ENCODE data around the gene ABCF3.

- TF ChIP-seq JUN (CRISPR knock-in tag; IDR thresholded peaks at IDR 0.05): no peak
- TF ChIP-seq FOXK1 (CRISPR knock-in tag; IDR thresholded peaks at IDR 0.05): no peak
- TF ChIP-seq RELA (CRISPR knock-in tag; IDR thresholded peaks at IDR 0.05; ENCODE audit: borderline replicate concordance): no peak
- no peak for TF ChIP-seq CTCF (IDR thresholded peaks at IDR 0.05)
- TF ChIP-seq USF1 (CRISPR knock-in tag; IDR thresholded peaks at IDR 0.05): no peak
- TF ChIP-seq, protein P1, sequence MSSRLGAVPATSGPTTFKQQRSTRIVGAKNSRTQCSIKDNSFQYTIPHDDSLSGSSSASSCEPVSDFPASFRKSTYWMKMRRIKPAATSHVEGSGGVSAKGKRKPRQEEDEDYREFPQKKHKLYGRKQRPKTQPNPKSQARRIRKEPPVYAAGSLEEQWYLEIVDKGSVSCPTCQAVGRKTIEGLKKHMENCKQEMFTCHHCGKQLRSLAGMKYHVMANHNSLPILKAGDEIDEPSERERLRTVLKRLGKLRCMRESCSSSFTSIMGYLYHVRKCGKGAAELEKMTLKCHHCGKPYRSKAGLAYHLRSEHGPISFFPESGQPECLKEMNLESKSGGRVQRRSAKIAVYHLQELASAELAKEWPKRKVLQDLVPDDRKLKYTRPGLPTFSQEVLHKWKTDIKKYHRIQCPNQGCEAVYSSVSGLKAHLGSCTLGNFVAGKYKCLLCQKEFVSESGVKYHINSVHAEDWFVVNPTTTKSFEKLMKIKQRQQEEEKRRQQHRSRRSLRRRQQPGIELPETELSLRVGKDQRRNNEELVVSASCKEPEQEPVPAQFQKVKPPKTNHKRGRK (CRISPR knock-in tag; IDR thresholded peaks at IDR 0.05; ENCODE audit: borderline replicate concordance): no peak
- no peak for TF ChIP-seq NFATC4 (CRISPR knock-in tag; IDR thresholded peaks at IDR 0.05)
- no peak for TF ChIP-seq SP1 (CRISPR knock-in tag; conservative IDR thresholded peaks at IDR 0.05)
- TF ChIP-seq ETV6 (CRISPR knock-in tag; IDR thresholded peaks at IDR 0.05): no peak
- TF ChIP-seq, protein P2, sequence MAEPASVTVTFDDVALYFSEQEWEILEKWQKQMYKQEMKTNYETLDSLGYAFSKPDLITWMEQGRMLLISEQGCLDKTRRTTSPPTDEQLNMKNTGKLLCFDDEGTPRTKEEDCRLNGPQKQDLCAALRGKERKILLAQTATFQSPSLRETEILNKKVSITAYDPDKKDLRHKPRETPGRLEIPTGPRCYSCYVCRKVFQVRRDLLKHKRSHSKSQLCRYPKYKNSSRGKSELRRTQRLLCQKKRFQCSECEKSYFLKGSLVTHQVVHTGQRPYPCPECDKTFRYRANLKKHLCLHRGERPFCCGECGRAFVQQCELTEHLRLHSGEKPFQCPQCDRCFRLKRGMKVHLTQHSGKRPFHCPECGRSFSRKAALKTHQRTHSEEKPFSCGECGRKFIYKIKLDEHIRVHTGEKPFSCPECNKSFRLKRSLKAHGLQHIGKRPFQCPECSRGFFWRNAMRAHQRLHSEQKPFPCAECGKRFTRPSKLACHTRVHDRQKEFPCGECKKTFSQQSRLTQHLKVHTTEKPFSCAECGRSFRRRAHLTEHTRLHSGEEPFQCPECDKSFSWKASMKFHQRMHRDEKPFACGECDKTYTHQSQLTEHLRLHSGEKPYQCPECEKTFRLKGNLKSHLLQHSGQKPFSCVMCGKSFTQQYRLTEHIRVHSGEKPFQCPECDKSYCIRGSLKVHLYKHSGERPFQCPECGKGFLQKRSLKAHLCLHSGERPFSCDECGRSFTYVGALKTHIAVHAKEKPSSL (CRISPR knock-in tag; conservative IDR thresholded peaks at IDR 0.05): no peak
- no peak for TF ChIP-seq NFYB (CRISPR knock-in tag; conservative IDR thresholded peaks at IDR 0.05; ENCODE audit: low read depth)
- TF ChIP-seq NR2C2 (CRISPR knock-in tag; IDR thresholded peaks at IDR 0.05): no peak
Measured at GRCh38 chr3:184239708-184240107, 53.7 kb downstream of the ABCF3 start.

Data from WTC11 (cell line).